GM18526 (cell line): Measurements from ENCODE around the gene SKI.

Source experiments
- POLR2A ChIP-seq: IDR thresholded peaks from 3 replicates; pipeline ENCODE4 v1.6.1; 2011; ENCODE audit not compliant: insufficient read length; ENCODE audit errors: extremely low read depth

SKI gene

DNA sequence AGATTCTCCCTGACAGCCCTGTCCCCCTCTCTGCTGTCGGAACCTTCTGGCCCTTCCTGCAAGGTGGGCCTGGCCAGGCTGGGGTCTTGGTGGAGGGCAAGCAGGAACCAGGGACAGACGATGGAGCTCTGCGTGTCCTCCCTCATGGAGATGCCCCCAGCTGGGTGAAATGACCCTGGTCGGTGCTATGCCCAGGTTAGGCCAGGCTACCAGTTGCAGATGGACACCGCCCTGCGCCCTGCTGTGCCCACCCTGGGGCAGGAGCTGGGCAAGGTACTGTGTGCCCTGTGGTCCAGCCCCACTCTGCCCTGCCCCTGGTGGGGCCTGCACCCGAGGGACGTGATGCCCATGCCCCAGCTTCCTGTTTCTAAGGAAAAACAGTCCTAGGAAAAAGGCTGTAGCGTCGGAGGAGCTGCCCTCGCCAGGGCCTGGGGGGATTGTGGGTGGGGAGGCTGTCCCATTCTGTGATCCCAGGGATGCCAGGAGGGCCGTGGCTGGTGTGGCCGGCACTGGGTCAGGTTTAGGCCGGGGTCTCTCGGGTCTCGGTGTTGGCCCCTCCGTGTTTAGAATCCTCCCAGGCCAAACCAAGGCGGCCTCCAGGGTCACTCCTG is 85.6 kb downstream of the SKI start:
- TF ChIP-seq POLR2A, result no peak

DNA sequence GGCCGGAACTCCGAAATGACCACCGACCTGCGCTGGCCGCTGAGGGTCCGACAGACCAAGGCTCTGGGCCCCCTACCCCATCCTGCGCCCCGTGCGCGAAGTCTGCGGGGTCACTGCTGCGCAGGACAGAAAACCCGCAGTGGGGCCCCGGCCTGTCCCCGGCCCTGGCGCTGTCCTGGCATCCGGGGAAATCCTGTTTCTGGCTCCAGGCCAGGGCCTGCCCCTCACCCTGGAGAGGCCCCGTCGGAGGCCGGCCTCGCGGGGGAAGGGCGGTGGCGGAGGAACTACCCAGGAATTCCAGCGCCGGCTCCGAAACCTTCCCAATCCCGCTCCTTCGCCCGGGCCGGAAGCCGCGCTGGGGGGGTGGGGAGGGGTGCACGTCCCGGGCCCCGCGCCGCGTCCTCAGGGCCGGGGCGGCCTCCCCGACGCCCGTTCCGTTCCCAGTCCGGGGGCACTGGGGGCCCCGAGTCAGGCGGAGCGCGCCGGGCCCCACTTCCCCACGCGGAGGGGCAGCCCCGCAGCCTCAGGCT is 86.2 kb downstream of the SKI start:
- TF ChIP-seq POLR2A, result no peak

DNA sequence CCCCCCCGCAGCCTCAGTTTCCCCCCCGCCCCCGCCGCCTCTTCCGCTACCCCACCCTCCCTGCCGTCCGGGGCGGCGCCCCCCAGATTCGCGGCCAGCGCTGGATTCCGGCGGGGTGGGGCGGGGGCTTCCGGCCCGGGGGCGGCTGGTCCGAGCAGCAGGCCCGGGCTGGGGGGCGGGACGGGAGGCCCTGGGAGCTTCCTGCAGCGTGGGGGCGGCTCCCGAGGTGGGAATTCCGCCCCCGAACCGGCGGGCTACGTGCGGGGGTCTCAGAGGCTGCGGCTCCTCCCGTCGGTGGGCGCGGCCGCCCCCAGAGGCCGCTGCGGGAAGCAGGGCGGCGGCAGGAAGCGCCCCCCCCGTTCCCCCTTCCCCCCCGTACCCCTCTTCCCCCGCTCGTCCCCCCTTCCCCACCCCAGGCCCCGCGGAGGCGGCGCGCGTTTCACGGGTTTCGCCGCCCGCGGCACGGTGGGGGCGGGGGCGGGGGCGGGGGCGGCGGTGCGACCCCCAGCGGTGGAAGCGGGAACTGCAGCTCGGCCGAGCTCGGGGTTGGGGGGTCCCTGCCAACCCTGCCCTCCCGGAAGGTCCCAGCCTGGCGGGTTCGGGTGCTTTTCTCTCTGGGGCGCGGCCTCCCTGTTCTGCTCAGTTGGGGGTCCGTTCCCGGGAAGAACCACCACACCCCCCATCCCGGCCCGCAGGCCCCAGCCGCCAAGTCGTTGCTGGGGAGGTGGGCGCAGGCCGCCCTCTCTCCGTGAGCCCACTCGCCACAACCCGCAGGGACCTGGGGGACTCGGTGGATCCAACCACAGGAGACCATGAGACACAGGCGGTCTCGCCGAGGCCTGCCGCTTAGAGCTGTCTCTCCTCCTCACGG is 86.9 kb downstream of the SKI start:
- TF ChIP-seq POLR2A, result no peak

GRCh38 chr1:2315674-2316450 is 87.7 kb downstream of the SKI start:
- no peak for TF ChIP-seq POLR2A

GRCh38 chr1:2316451-2316961 is 88.4 kb downstream of the SKI start:
- no peak for TF ChIP-seq POLR2A

- no peak for TF ChIP-seq POLR2A
Observed at GRCh38 chr1:2317230-2318065, 89.3 kb downstream of the SKI start.

DNA sequence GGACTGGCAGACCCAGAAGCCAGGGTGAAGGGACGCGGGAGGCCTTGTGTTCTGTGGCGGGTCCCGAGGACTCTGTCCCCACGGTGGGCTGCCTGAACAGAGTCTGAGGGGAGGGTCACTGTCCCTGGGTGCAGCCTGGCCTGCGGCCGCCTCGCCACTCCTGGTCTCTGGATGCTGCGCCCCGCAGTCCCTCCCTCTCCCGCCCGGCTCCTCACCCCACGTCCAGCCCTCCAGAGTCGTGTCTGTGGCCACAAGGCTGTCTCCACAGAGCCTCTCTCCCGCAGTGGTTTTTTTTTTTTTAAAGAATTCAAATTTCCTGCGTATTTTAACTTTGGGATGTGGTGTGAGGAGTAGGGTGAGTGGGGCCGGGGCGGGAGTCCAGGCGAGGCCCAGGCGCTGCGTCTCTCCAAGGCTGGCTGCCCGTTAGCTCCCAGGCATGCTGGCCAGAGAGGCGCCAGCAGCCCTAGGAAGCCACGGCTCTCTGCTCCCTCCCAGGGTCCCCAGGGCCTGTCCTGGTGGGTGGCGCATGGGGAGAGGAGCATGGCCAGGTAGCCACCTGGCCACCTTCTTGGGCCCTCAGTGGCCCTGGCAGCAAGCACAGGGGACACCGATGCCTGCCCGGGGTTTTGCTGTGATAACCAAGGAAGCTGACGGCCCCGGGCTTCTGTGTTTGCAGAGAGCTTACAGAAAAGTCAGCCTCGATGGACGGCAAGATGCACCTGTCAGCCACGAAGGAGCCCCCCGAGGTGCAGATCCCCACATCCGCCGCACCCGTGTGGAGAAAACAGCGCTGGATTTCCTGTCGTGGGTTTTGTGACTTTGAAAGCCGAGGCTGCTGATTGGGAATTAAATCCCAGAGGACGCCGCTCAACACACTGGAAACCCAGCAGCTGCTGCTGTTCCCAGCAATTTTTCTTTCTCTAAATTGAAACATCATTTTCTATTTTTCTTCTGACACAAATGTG is 90.5 kb downstream of the SKI start:
- TF ChIP-seq POLR2A, result no peak

GRCh38 chr1:2319291-2319690 is 91.2 kb downstream of the SKI start:
- no peak for TF ChIP-seq POLR2A

DNA sequence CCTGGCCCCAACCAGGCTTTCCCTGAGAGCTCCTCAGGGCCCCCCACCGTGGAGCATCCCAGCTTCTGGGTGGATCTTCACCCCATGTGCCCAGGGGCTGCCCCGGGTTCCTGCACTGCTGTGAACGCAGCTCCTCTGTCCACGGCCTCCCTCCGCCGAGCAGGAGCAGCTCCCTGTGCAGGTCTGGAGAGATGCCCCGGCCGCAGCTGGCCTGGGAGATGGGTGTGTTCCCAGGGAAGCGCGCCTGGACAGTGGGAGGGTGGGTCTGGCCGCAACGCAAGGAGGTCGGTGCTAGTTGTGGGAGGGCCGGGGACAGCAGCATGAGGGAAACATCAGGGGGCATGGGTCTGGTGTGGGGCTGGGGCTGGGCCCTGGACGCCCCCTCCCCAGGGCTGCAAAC is 91.9 kb downstream of the SKI start:
- no peak for TF ChIP-seq POLR2A

GRCh38 chr1:2320760-2321667 is 92.9 kb downstream of the SKI start:
- no peak for TF ChIP-seq POLR2A

DNA sequence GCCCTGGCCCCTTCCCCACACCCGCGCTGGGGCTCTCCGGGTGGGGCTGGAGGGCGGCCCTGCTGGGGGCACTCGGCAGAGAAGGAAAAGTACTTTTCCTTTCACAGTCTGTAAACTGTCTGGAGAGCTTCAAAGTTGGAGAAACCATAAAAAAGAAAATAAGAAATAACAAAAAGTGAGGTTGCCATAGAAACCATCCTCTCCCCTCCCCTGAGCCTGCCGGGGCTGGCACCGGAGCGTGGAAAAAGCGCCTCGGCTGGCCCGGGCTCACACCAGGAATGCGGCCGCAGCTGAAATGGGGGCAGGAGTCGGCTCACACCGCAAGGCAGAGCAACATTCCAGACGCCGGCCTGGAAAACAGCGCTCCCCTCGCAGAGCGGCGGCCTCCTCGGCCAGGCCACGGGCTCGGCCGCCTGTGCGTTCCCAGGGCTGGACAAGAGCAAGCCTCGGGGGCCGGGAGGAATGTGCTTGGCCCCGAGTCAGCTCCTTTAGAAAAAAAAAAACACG is 94.0 kb downstream of the SKI start:
- TF ChIP-seq POLR2A, result no peak

DNA sequence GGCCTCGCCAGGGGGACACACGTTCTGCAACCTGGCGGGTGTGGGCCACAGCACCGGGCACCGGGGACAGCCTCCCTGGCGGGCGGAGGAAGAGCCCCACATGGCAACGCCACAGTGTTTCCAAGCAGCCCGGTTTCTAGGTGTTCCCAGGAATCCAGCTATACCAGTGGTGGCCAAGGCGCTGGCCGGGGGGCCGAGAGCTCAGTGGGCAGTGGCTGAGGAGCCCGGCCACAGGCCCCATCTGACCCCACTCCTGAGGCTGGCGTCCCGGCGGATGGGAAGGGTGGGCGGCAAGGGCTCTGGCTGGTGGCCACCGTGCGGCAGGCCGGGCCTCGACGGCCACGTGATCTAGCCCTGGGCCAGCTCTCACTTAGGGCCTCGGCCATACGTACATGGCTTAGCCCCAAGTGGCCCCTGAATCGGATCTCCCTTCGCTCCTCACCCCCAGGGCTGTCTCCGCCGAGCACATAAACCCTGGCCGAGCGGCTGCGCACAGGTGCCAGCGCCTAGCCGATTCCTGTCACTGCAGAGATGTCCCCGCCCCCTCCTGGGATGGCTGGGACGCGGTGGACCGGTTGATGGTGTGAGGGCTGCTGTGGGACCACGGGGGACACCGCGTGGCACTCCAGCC is 94.6 kb downstream of the SKI start:
- no peak for TF ChIP-seq POLR2A
